Astrocyte of the hippocampus (primary cell): Measurements from ENCODE around the gene ZCCHC17.
A peak's percentile ranks its signal among the peaks of the same experiment; 100 is the strongest.

Experiments used
- DNase-seq: peaks from one replicate; pipeline ENCODE4 v3.0.0; 2011; ENCODE audit warnings: low read depth, low spot score

ZCCHC17 gene

DNA sequence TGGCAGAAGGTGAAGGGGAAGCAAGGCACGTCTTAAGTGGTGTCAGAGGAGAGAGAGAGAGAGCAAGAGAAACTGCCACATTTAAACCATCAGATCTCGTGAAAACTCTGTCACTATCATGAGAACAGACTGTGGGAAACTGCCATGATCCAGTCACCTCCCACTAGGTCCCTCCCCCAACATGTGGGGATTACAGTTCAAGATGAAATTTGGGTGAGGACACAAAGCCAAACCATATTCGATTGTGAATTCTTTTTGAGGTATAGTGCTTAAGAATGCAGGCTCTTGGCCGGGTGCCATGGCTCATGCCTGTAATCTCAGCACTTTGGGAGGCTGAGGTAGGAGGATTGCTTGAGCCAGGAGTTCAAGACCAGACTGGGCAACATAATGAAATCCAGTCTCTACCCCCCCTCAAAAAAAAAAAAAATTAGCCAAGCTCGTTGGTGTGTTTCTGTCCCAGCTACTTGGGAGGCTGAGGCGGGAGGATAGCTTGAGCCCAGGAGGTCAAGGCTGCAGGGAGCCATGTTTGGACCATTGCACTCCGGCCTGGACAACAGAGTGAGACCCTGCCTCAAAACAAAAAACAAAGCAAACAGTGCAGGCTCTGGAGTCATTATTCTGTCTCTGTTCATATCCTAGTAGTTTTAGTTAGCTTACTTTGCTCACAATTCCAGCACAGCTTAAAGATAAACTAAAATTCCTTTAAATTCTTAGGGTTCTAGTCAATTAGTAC lies 6.0 kb downstream of the ZCCHC17 start:
- DNase-seq: peak; percentile 10

GRCh38 chr1:31306278-31306677 lies 9.4 kb downstream of the ZCCHC17 start:
- DNase-seq: peak; percentile 66

- DNase-seq: no peak
Measured at GRCh38 chr1:31308036-31308435, 11.2 kb downstream of the ZCCHC17 start.

DNA sequence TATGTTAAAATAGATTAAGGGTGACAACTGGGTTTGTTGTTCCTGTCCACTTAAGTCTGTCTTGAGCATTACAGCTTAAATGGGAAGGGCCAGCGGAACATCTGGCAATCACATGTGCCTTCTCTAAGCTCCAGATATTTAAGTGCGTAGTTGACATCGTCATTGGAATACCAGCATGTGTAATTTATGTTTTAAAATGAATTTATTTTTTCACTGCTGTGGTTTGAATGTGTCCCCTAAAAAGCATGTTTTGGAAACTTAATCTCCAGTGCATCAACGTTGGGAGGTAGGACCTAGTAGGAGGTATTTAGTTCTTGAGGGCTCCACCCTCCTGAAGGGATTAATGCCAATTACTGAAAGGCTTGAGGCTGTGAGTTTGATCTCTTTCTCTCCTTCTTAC lies 13.4 kb downstream of the ZCCHC17 start:
- no peak for DNase-seq

GRCh38 chr1:31315902-31316301 lies 19.1 kb downstream of the ZCCHC17 start:
- no peak for DNase-seq

- DNase-seq: no peak
Measured at GRCh38 chr1:31318146-31318545, 21.3 kb downstream of the ZCCHC17 start.

- no peak for DNase-seq
Measured at GRCh38 chr1:31324093-31324492, 27.3 kb downstream of the ZCCHC17 start.

DNA sequence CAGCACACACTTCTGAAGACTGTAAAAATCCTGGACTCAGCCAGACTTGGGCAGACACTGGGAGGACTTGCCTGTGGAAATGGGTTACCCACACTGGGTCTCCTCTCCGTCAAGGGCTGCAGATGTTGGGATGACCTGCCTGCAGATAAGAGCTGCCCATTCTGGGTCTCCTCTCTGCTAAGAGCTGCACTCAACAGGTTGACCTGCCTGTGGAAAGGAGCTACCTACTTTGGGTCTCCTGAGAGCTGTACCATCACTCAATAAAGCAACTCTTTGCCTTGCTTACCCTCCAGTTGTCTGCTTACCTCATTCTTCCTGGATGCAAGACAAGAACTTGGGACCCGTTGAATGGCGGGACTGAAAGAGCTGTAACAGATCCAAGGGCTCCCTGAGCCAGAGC lies 28.2 kb downstream of the ZCCHC17 start:
- no peak for DNase-seq

GRCh38 chr1:31326461-31326860 lies 29.6 kb downstream of the ZCCHC17 start:
- DNase-seq: no peak

DNA sequence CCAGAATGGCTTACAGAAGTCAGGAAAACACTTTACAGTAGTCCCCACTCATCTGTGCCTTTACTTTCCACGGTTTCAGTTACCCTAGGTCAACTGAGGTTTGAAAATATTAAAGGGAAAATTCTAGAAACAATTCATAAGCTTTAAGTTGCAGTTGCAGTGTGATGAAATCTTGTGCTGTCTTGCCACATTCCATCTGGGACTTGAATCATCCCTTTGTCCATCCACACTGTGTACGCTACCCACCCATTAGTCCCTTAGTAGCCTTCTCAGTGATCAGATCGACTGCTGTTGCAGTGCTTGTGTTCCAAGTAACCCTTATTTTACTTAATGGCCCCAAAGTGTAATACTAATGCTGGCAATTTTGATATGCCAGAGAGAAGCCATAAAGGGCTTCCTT lies 30.5 kb downstream of the ZCCHC17 start:
- no peak for DNase-seq

DNA sequence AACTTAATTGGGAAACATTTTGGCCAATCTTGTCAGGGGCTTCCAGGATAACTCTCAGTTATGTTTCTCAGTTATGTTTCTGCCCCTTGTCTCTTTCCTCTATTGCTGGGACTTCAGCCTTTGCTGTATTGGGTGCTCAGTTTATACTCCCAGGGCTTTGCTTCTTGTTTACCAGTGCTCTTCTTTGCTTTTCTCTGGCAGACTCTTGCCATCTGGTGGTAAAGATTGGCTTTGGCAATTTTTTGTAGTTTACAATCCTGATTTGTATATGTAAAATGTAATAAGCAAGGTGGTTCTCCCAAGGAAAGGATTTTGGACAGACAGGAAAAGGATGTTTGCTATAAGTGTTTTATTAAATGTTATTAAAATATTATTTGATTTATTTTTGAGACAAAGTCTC lies 38.2 kb downstream of the ZCCHC17 start:
- peak; percentile 31 for DNase-seq

GRCh38 chr1:31336687-31337467 lies 40.0 kb downstream of the ZCCHC17 start:
- peak; percentile 7 for DNase-seq

- DNase-seq: no peak
Measured at GRCh38 chr1:31344503-31344902, 47.7 kb downstream of the ZCCHC17 start.

DNA sequence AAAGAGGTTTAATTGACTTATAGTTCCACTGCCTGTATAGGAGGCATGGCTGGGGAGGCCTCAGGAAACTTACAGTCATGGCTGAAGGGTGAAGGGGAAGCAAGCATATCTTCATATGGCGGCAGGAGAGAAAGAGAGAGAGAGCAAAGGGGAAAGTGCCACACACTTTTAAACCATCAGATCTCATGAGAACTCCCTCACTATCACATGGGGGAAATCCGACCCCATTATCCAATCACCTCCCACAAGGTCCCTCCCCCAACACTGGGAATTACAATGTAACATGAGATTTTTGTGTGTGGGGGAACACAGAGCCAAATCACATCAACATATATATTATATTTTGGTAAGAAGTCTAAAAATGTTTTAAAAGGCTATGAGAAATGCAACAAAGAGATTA lies 48.8 kb downstream of the ZCCHC17 start:
- no peak for DNase-seq

- no peak for DNase-seq
Measured at GRCh38 chr1:31346785-31347184, 50.0 kb downstream of the ZCCHC17 start.

GRCh38 chr1:31348449-31348848 lies 51.6 kb downstream of the ZCCHC17 start:
- DNase-seq: no peak

DNA sequence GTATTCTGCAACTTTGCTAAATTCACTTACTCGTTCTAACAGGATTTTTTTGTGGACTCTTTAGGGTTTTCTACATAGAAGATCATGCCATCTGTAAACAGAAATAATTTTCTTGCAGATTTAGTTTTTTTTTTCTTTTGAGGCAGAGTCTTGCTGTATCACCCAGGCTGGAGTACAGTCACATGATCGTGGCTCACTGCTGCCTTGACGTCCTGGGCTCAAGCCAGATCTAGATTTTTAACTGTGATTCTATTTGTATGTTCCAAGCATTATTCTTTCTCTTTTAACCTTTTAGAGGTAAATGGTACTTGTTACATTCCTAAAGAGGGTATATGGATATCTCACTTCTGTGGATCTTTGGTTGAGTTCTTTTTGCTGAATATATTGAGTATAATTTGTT lies 57.5 kb downstream of the ZCCHC17 start:
- peak; percentile 33 for DNase-seq

DNA sequence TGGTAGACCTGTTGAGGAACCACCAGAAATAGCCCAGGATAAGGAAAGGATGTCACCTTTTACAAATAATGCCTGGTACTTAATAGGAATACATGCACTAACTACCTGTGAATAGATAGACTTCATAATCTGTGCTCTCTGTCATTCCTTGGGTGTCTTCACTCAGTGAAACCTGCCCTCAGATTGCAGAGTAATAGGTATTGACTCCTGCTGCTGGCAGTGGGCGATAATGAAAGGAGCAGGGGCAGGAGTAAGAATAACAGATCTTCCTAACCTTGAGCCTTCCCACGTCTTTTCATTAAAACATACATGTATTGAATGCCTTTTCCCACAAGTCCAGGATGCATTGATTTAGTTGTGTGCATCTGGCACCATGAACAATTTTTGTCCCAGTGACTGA lies 59.6 kb downstream of the ZCCHC17 start:
- DNase-seq: no peak

GRCh38 chr1:31361607-31362006 lies 64.8 kb downstream of the ZCCHC17 start:
- DNase-seq: no peak

DNA sequence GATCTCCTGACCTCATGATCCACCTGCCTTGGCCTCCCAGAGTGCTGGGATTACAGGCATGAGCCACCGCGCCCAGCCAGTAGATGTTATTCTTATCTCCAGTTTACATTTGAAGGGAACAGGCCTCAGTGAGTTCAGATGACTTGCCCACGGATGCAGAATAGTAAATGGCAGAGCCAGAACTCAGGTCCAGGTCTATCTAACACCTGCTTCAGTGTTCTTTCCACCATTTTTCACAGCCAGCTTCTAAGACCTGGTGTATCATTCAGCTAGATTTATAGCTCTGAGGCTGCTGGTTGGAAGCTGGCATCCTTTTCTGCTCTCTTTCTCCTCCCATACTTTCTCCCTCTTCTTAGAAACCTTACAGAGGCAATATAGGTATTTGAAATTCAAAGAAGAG lies 65.2 kb downstream of the ZCCHC17 start:
- DNase-seq: no peak

- peak; percentile 90 for DNase-seq
Measured at GRCh38 chr1:31364561-31365250, 67.9 kb downstream of the ZCCHC17 start.

DNA sequence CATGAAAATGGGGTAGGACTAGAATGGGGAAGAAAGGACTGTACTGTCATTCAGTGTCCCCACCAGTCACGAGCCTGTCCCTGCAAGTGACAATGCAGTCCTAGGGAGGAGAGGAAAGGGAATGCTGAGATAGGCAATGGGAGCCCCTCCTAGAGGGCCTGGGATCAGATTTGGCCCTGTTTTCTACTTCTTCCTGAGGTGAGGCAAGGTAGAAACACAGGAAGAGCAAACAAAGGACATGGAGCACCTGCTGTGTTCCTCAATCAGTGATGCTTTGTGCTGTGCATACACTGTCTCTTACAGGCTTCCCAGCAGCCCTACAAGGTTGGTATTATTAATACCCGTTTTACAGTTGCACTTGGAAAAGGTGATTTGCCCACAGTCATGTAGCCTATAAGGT lies 70.0 kb downstream of the ZCCHC17 start:
- no peak for DNase-seq
